Cardiac muscle cell (in vitro differentiated cells and primary cell): Measurements from ENCODE around the gene HDHD2. TPM values are rescaled to one million over a fixed set of nuclear protein-coding genes. Genes with fewer than 3 reads are reported as not detected.

ENCODE experiments used
- DNase-seq, 2 donors: peaks; one replicate each; pipeline versions ENCODE4 v3.0.0 to v3.0.0-alpha.2; 2010 to 2017; ENCODE audit warnings: low read depth in 1 of 2, low spot score in 1 of 2
- H3K27ac ChIP-seq: fragments of 200-600 bp; sonication (generic); 2 replicates; pipeline ENCODE4 v1.5.1; 2016
- H3K27me3 ChIP-seq: fragments of 200-600 bp; sonication (generic); 2 replicates; pipeline ENCODE4 v1.6.0; 2016; ENCODE audit warnings: control low read depth
- H3K36me3 ChIP-seq: fragments of 200-600 bp; sonication (generic); 2 replicates; pipeline ENCODE4 v1.5.1; 2016; ENCODE audit warnings: control low read depth
- H3K4me1 ChIP-seq: fragments of 200-600 bp; sonication (generic); 2 replicates; pipeline ENCODE4 v1.8.1; 2017; ENCODE audit warnings: low read depth, mild to moderate bottlenecking, mixed run types
- H3K4me3 ChIP-seq: fragments of 200-600 bp; sonication (generic); 2 replicates; pipeline ENCODE4 v1.5.1; 2016; ENCODE audit warnings: mild to moderate bottlenecking
- H3K9me3 ChIP-seq: fragments of 200-600 bp; sonication (generic); 2 replicates; pipeline ENCODE4 v1.5.1; 2017; ENCODE audit warnings: low read depth, mild to moderate bottlenecking, control low read depth
- polyA plus RNA-seq: library from polyadenylated mRNA; unstranded; fragments of >200 nt; fragmentation: Nextera tagmentation; extraction: Ambion mirVana; gene quantifications from 2 replicates; pipeline ENCODE4 v1.2.1, GENCODE V29; 2016
- total RNA-seq: library from RNA; depleted of rRNA; stranded (reverse); fragments of >200 nt; gene quantifications from 2 replicates; pipeline ENCODE4 v1.2.3, GENCODE V29; 2016
- TF ChIP-seq, protein P1 (sequence below): IDR thresholded peaks from 2 replicates; pipeline ENCODE4 v1.5.1; 2012; ENCODE audit warnings: low read depth, mild to moderate bottlenecking, low read length

Gene HDHD2
- total and polyA plus RNA-seq, 2 experiments from 2014 or later = 55.4 to 92.5 TPM

DNA sequence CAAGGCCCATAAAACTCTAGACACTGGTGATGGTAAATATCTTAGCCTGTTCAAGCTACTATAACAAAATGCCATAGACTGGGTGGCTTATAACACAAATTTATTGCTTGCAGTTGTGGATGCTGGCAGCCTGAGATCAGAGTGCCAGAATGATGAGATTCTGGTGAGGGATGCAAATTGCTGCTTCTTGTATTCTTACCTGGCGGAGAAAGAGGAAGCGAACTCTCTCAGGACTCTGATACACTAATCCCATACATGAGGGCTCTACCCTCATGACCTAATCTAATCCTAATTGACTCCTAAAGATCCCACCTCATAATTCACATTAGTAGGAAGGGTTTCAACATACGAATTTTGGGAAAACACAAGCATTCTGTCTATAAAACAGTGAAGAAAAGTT lies 30.5 kb upstream of the HDHD2 start:
- H3K27ac ChIP-seq = no peak overlapping the region
- TF ChIP-seq, protein P1, sequence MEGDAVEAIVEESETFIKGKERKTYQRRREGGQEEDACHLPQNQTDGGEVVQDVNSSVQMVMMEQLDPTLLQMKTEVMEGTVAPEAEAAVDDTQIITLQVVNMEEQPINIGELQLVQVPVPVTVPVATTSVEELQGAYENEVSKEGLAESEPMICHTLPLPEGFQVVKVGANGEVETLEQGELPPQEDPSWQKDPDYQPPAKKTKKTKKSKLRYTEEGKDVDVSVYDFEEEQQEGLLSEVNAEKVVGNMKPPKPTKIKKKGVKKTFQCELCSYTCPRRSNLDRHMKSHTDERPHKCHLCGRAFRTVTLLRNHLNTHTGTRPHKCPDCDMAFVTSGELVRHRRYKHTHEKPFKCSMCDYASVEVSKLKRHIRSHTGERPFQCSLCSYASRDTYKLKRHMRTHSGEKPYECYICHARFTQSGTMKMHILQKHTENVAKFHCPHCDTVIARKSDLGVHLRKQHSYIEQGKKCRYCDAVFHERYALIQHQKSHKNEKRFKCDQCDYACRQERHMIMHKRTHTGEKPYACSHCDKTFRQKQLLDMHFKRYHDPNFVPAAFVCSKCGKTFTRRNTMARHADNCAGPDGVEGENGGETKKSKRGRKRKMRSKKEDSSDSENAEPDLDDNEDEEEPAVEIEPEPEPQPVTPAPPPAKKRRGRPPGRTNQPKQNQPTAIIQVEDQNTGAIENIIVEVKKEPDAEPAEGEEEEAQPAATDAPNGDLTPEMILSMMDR = no peak
- no peaks in the 10 kb centered on the region for H3K4me1 ChIP-seq
- H3K4me3 ChIP-seq = no peak overlapping the region
- no peaks in the 10 kb centered on the region for H3K36me3 ChIP-seq
- no peaks in the 10 kb centered on the region for H3K27me3 ChIP-seq
- no peak for DNase-seq
- no peaks in the 10 kb centered on the region for H3K9me3 ChIP-seq

DNA sequence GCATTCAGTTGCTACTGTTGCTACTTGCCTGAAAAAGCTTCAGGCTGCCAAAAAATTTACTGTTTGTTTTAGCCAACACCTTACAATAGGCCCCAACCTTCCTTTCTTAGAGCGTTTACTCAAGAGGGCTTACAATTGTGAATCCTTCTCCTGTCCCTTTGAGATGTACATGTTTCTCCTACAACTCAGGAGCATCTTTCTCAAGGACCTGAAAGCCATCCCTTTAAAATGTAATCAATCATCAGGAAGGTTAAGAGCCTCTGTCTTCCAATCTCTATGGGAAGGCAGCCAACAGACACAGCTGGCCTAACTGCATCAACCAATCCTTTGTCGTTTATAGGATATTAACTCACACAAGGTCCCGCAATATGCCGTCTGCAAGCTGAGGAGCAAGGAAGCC lies 29.2 kb upstream of the HDHD2 start:
- TF ChIP-seq, protein P1 = no peak
- H3K9me3 ChIP-seq = no peaks in the 10 kb centered on the region
- no peak overlapping the region for H3K4me3 ChIP-seq
- H3K4me1 ChIP-seq = peaks cover 6% of the 10 kb centered on the region
- DNase-seq = no peak
- H3K27ac ChIP-seq = no peak overlapping the region
- H3K36me3 ChIP-seq = no peaks in the 10 kb centered on the region
- H3K27me3 ChIP-seq = no peaks in the 10 kb centered on the region

DNA sequence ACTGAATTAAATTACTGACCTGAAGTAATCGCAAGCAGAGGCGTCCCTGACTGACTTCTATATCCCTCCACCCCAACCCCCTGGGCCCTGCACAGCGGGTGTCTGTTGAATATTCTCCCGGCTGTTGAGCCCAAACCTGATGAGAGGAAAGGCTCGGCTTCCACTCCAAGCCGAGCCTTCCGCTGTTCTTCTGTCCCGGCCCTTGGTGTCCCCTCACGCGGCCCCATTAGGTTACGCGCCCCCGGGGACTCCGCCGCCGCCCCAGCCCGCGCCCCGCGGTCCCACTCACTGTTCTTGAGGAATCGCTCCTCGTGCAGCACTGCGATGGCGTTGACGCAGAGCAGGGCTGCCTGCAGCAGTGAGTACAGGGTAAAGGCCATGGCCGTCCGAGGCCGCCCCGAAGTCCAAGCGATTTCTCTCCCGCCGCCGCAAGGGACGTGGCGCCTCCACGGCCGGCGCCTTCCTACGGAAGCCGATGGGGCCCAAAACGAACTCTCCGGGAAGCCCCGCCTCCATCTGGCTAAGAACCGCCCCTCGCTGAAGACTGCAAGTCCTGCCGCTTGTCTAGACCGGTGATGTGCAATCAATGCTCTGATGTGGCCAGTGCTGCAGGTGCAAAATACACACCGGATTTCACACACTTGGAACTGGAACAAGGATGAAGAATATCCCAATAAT lies 25.7 kb upstream of the HDHD2 start, which contains the start of gene IER3IP1:
Gene IER3IP1 (minus strand): TSS at position 467 of the 678 bp plus-strand sequence. CDS start 87 bp downstream, at position 380.
- Histone ChIP-seq H3K4me3 (peak within 1 kb of the TSS; percentile 97), H3K36me3 (no peaks in the 10 kb centered on the region), H3K27ac (peak within 1 kb of the TSS; percentile 98), H3K4me1 (peaks cover 13% of the 10 kb centered on the region), H3K9me3 (no peaks in the 10 kb centered on the region), H3K27me3 (no peaks in the 10 kb centered on the region)
- DNase-seq = peak; percentile 92 to 95
- TF ChIP-seq, protein P1 = no peak

DNA sequence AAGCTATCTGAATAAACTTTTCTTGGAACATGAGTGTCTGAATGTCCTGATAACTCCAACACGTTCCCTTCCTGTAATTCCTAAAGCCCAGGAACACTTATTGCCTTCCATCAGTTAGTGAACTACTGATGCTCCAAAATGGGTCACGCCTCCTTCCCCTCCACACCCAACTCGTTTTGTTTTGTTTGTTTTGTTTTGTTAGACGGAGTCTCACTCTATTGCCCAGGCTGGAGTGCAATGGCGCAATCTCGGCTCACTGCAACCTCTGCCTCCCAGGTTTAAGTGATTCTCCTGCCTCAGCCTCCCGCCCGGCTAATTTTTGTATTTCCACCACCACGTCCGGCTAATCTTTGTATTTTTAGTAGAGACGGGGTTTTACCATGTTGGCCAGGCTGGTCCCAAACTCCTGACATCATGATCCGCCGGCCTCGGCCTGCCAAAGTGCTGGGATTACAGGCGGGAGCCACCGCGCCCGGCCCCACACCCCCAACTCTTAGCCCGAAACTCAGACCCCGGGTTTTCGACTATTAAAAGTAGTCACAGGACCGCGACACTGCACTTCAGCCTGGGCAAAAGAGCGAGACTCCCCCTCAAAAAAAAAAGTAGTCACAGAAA lies 25.1 kb upstream of the HDHD2 start:
- H3K4me1 ChIP-seq = peaks cover 13% of the 10 kb centered on the region
- no peak for DNase-seq
- H3K4me3 ChIP-seq = peak overlapping the region; percentile 97
- no peaks in the 10 kb centered on the region for H3K36me3 ChIP-seq
- peak overlapping the region; percentile 98 for H3K27ac ChIP-seq
- H3K27me3 ChIP-seq = no peaks in the 10 kb centered on the region
- TF ChIP-seq, protein P1 = no peak
- no peaks in the 10 kb centered on the region for H3K9me3 ChIP-seq

DNA sequence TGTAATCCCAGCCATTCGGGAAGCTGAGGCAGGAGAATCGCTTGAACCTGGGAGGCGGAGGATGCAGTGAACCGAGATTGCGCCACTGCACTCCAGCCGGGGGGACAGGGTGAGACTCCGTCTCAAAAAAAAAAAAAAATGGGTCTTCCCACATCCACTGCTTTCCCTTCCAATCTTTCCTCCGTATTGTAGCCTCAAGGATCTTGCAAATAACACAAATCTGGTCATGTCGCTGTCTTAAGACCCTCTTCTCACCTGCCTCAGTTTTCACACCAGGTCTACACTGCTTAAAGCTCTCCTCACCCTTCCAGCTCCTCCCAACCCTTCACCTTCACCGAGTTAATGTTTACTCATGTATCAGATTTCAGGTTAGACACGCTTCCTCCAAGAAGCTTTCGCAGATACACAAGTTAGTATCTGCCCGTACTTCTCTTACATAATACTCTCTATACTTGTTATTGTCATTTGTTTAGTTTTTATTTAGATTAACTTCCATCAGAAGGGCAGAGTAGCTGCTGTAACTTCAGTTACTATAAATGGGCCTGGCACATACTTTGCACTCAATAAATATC lies 24.3 kb upstream of the HDHD2 start:
- Histone ChIP-seq H3K4me1 (peaks cover 13% of the 10 kb centered on the region), H3K36me3 (no peaks in the 10 kb centered on the region), H3K27ac (no peak overlapping the region), H3K4me3 (peak overlapping the region; percentile 97), H3K27me3 (no peaks in the 10 kb centered on the region), H3K9me3 (no peaks in the 10 kb centered on the region)
- TF ChIP-seq, protein P1 = no peak
- no peak for DNase-seq
